HG03060 (cell line): Measurements from ENCODE around the gene LGALS13.
"Not testable (repeated sequence)": the region's sequence is repeated elsewhere in the genome, so short reads cannot be mapped to it uniquely, and the experiment has no call there.

Experiments
- ATAC-seq: cut with Tn5 transposase; IDR thresholded peaks from one replicate; pipeline ENCODE4 v1.9.1; 2021; ENCODE audit warnings: low read depth, moderate number of reproducible peaks; ENCODE audit not compliant: unreplicated experiment

Gene LGALS13

GRCh38 chr19:39613597-39613996 is 11.3 kb downstream of the LGALS13 start:
- no peak for ATAC-seq

- ATAC-seq: no peak
These were observed 15.4 kb downstream of the LGALS13 start for GRCh38 chr19:39617745-39618144.

- ATAC-seq: no peak
These were observed 21.6 kb downstream of the LGALS13 start for GRCh38 chr19:39623946-39624345.

- ATAC-seq: not testable (repeated sequence)
These were observed 25.3 kb downstream of the LGALS13 start for GRCh38 chr19:39627631-39628030.

- ATAC-seq: no peak
These were observed 28.9 kb downstream of the LGALS13 start for GRCh38 chr19:39631178-39631577.

GRCh38 chr19:39631626-39632025 is 29.3 kb downstream of the LGALS13 start:
- ATAC-seq: no peak

- ATAC-seq: no peak
These were observed 35.6 kb downstream of the LGALS13 start for GRCh38 chr19:39637891-39638290.

- no peak for ATAC-seq
These were observed 39.4 kb downstream of the LGALS13 start for GRCh38 chr19:39641773-39642172.

- no peak for ATAC-seq
These were observed 41.3 kb downstream of the LGALS13 start for GRCh38 chr19:39643591-39643990.

- ATAC-seq: no peak
These were observed 43.6 kb downstream of the LGALS13 start for GRCh38 chr19:39645800-39646411.

GRCh38 chr19:39647918-39648317 is 45.6 kb downstream of the LGALS13 start:
- no peak for ATAC-seq

- ATAC-seq: no peak
These were observed 53.3 kb downstream of the LGALS13 start, which contains the start of gene LGALS16 for GRCh38 chr19:39655613-39656012. Gene LGALS16, plus strand, starts transcription at chr19:39655913. Its CDS starts 49 bp downstream, at chr19:39655962.
